Hepatocyte (in vitro differentiated cells): ENCODE measurements around the gene CLCN7.

ENCODE experiments used
- CTCF ChIP-seq: fragments of 200-600 bp; sonication (generic); IDR thresholded peaks from 2 replicates; pipeline ENCODE4 v1.5.1; 2016; ENCODE audit warnings: antibody characterized with exemption, mild to moderate bottlenecking; ENCODE audit not compliant: poor library complexity
- EZH2 ChIP-seq: fragments of 200-600 bp; sonication (generic); IDR thresholded peaks from 2 replicates; pipeline ENCODE4 v1.6.1; 2016; ENCODE audit warnings: antibody characterized with exemption, mild to moderate bottlenecking, borderline replicate concordance
- EZH2phosphoT487 ChIP-seq: fragments of 200-600 bp; sonication (generic); IDR thresholded peaks from one replicate; pipeline ENCODE4 v1.6.1; 2018; ENCODE audit warnings: antibody characterized with exemption, mild to moderate bottlenecking, low read depth, moderate library complexity; ENCODE audit not compliant: unreplicated experiment, severe bottlenecking

GRCh38 chr16:1464196-1464893 lies 10.5 kb downstream of the CLCN7 start:
- TF ChIP-seq EZH2 (no peak), CTCF (no peak), EZH2phosphoT487 (no peak)
